ENCODE data around the gene NTHL1. TPM values are rescaled to one million over a fixed set of nuclear protein-coding genes. Genes with fewer than 3 reads are reported as not detected.

Gene NTHL1
- total RNA-seq, 4 donors from 2014 or later: 6.1 to 38.7 (median 25.0) TPM

- no peaks in the 10 kb centered on the region for H3K27me3 ChIP-seq
- peak; percentile 46 for DNase-seq
- intact Hi-C loops (cut with DNase I): loop anchor here (2.0 kb wide), 1 partner anchor 18 kb away; no protein-coding TSS in a partner anchor
- peak within 1 kb of the TSS in 2 of 3 donors; percentile 50 to 61 for H3K27ac ChIP-seq
- H3K9me3 ChIP-seq: no peaks in the 10 kb centered on the region
- no peaks in the 10 kb centered on the region for H3K36me3 ChIP-seq
- peak within 1 kb of the TSS in 2 of 3 donors; percentile 51 to 65 for H3K4me3 ChIP-seq (replicated peaks in 1 of 3)
- 24% methylated on average over 18 of the region's 59 CpGs; no CpG with 5 or more reads in 1 of the 2 donors for WGBS, 2 donors
- peaks cover 11 to 40% of the 10 kb centered on the region in 2 donors for H3K4me1 ChIP-seq
- TF ChIP-seq POLR2A (IDR thresholded peaks at IDR 0.05) (peak in 1 of 2 donors; percentile 42), CTCF (IDR thresholded peaks at IDR 0.05) (no peak)
These were observed 21.1 kb downstream of the NTHL1 start, which contains the start of gene NHERF2 for GRCh38 chr16:2026461-2027023. Gene NHERF2 (plus strand): TSS chr16:2026902. CDS start chr16:2027006, 104 bp downstream.

GRCh38 chr16:2025878-2026460 is 21.7 kb downstream of the NTHL1 start:
- intact Hi-C loops (cut with DNase I): loop anchor here (2.0 kb wide), 1 partner anchor 19 kb away; no protein-coding TSS in a partner anchor
- H3K36me3 ChIP-seq: no peaks in the 10 kb centered on the region
- peak overlapping the region in 2 of 3 donors; percentile 50 to 56 for H3K27ac ChIP-seq
- WGBS, 2 donors: 80 to 88% methylated on average over 12 to 15 of the region's 16 CpGs
- no peak for DNase-seq
- no peaks in the 10 kb centered on the region for H3K9me3 ChIP-seq
- H3K4me1 ChIP-seq: peaks cover 11 to 40% of the 10 kb centered on the region in 2 donors
- H3K27me3 ChIP-seq: no peaks in the 10 kb centered on the region
- peak overlapping the region in 1 of 3 donors; percentile 31 for H3K4me3 ChIP-seq (replicated peaks in 1 of 3)
- TF ChIP-seq POLR2A (IDR thresholded peaks at IDR 0.05) (no peak), CTCF (IDR thresholded peaks at IDR 0.05) (no peak)

GRCh38 chr16:2025251-2025650 is 22.4 kb downstream of the NTHL1 start:
- Histone ChIP-seq H3K4me3 (replicated peaks in 1 of 3) (no peak overlapping the region), H3K4me1 (peaks cover 11 to 46% of the 10 kb centered on the region in 2 donors), H3K9me3 (no peaks in the 10 kb centered on the region), H3K27ac (no peak overlapping the region), H3K27me3 (peaks cover 4% of the 10 kb centered on the region), H3K36me3 (no peaks in the 10 kb centered on the region)
- intact Hi-C loops (cut with DNase I): no loop called here
- DNase-seq: no peak
- TF ChIP-seq POLR2A (IDR thresholded peaks at IDR 0.05) (no peak), CTCF (IDR thresholded peaks at IDR 0.05) (no peak)
- 96 to 100% methylated on average over 3 to 14 of the region's 14 CpGs for WGBS, 2 donors

GRCh38 chr16:2024032-2024420 is 23.6 kb downstream of the NTHL1 start:
- DNase-seq: no peak
- 87 to 97% methylated on average over 12 of the region's 12 CpGs for WGBS, 2 donors
- no peaks in the 10 kb centered on the region for H3K9me3 ChIP-seq
- TF ChIP-seq POLR2A (IDR thresholded peaks at IDR 0.05) (no peak), CTCF (IDR thresholded peaks at IDR 0.05) (no peak)
- H3K27ac ChIP-seq: peak overlapping the region in 2 of 3 donors; percentile 31 to 37
- H3K36me3 ChIP-seq: no peaks in the 10 kb centered on the region
- H3K4me3 ChIP-seq (replicated peaks in 1 of 3): no peak overlapping the region
- intact Hi-C loops (cut with DNase I): loop anchor here (5.0 kb wide), 1 partner anchor 128 kb away; no protein-coding TSS in a partner anchor
- peaks cover 11 to 56% of the 10 kb centered on the region in 2 donors for H3K4me1 ChIP-seq
- H3K27me3 ChIP-seq: peaks cover 7% of the 10 kb centered on the region
